ENCODE data around the gene AADACL4.

GRCh38 chr1:12649971-12650421, 6.1 kb downstream of the AADACL4 start:
- no peak for TF ChIP-seq CTCF (IDR thresholded peaks at IDR 0.05)
- TF ChIP-seq EZH2 (IDR thresholded peaks at IDR 0.05; ENCODE audit: borderline replicate concordance, insufficient read depth, low read depth, low read length, poor library complexity, severe bottlenecking), result no peak

Measured in B cell (primary cell).